Nephron (organoid): ENCODE data around the gene TMEM59.
"Not testable (repeated sequence)": the region's sequence is repeated elsewhere in the genome, so short reads cannot be mapped to it uniquely, and the experiment has no call there.

Experiments used
- H3K27ac Mint-ChIP-seq, 3 experiments: 2 replicates each; pipeline ENCODE4 v1.8.0; 2020; ENCODE audit warnings: mixed read lengths in 3 of 3, mild to moderate bottlenecking in 2 of 3, moderate library complexity in 1 of 3
- H3K27me3 Mint-ChIP-seq: 2 replicates; pipeline ENCODE4 v1.8.0; 2021; ENCODE audit warnings: low read depth, mild to moderate bottlenecking, moderate library complexity, mixed read lengths
- H3K36me3 Mint-ChIP-seq: 2 replicates; pipeline ENCODE4 v1.8.0; 2020; ENCODE audit warnings: low read depth, mixed read lengths
- H3K4me1 Mint-ChIP-seq: 2 replicates; pipeline ENCODE4 v1.8.0; 2020; ENCODE audit warnings: mixed read lengths
- H3K4me3 Mint-ChIP-seq, 3 experiments: 2 replicates each; pipeline ENCODE4 v1.8.0; 2020; ENCODE audit warnings: mild to moderate bottlenecking in 3 of 3, mixed read lengths in 3 of 3, moderate library complexity in 2 of 3
- H3K9me3 Mint-ChIP-seq: 2 replicates; pipeline ENCODE4 v1.8.0; 2020; ENCODE audit warnings: mixed read lengths
- TF ChIP-seq, protein P1 (sequence below), 3 experiments: fragments of 200-600 bp; sonication (generic); IDR thresholded peaks; one replicate each; pipeline ENCODE4 v1.5.0; 2021; ENCODE audit warnings: antibody characterized with exemption in 3 of 3; ENCODE audit not compliant: unreplicated experiment in 3 of 3

Gene TMEM59

DNA sequence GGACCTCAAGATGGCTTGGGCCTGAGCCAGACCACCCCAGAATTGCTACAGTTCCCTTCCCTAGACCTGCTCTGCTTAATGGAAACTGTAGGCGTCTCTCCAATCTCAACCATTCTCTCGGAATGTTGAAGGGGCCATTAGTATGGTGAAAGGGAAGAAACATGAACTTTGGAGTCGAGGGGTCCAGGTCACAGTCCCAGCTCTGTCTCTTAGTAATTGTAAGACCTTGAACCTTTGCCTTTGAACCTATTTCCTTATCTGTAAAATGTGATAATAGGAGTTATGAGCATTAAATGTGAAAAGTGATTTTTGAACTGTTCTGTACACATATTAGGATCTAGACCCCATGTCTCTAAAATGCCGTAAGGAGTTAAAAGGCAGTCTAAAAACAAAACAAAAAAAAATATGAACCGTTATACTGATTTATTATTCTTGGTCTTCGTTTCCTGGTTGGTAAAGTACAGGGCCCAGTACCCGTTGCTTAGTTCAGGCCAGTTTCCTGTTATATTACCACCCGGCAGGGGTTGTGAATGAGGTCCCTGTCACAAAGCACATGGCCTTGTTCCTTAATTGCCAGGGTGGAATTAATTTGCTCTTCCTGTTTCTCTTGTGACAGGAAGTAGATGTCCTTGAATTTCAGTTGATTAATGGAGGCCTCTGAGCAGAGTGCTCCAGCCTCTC is 42.7 kb upstream of the TMEM59 start:
- no peak overlapping the region for H3K4me3 Mint-ChIP-seq
- H3K36me3 Mint-ChIP-seq: peaks cover 3% of the 10 kb centered on the region
- no peaks in the 10 kb centered on the region for H3K27me3 Mint-ChIP-seq
- H3K27ac Mint-ChIP-seq: peak overlapping the region; percentile 58 to 92 (median 91)
- H3K4me1 Mint-ChIP-seq: peaks cover 23% of the 10 kb centered on the region
- no peaks in the 10 kb centered on the region for H3K9me3 Mint-ChIP-seq
- TF ChIP-seq, protein P1, sequence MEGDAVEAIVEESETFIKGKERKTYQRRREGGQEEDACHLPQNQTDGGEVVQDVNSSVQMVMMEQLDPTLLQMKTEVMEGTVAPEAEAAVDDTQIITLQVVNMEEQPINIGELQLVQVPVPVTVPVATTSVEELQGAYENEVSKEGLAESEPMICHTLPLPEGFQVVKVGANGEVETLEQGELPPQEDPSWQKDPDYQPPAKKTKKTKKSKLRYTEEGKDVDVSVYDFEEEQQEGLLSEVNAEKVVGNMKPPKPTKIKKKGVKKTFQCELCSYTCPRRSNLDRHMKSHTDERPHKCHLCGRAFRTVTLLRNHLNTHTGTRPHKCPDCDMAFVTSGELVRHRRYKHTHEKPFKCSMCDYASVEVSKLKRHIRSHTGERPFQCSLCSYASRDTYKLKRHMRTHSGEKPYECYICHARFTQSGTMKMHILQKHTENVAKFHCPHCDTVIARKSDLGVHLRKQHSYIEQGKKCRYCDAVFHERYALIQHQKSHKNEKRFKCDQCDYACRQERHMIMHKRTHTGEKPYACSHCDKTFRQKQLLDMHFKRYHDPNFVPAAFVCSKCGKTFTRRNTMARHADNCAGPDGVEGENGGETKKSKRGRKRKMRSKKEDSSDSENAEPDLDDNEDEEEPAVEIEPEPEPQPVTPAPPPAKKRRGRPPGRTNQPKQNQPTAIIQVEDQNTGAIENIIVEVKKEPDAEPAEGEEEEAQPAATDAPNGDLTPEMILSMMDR (IDR thresholded peaks at IDR 0.05; ENCODE audit: unreplicated experiment in 3 of 3): no peak

DNA sequence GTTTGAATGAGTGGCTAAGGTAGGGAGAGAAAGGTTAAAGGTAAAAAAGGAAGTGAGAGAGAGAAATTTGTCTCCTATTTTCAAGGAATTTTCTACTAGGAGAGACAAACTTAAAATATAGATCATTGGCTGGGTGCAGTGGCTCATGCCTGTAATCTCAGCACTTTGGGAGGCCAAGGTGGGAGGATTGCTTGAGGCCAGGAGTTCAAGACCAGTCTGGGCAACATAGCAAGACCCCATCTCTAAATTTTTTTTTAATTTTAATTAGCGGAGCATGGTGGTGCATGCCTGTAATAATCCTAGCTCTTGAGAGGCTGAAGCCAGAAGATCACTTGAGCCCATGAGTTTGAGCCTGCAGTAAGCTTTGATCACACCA is 41.7 kb upstream of the TMEM59 start:
- peaks cover 23% of the 10 kb centered on the region for H3K4me1 Mint-ChIP-seq
- H3K4me3 Mint-ChIP-seq, H3K27me3 Mint-ChIP-seq, H3K9me3 Mint-ChIP-seq, H3K36me3 Mint-ChIP-seq: not testable (repeated sequence)
- peak overlapping the region in 1 of 3 experiments; percentile 92 for H3K27ac Mint-ChIP-seq

DNA sequence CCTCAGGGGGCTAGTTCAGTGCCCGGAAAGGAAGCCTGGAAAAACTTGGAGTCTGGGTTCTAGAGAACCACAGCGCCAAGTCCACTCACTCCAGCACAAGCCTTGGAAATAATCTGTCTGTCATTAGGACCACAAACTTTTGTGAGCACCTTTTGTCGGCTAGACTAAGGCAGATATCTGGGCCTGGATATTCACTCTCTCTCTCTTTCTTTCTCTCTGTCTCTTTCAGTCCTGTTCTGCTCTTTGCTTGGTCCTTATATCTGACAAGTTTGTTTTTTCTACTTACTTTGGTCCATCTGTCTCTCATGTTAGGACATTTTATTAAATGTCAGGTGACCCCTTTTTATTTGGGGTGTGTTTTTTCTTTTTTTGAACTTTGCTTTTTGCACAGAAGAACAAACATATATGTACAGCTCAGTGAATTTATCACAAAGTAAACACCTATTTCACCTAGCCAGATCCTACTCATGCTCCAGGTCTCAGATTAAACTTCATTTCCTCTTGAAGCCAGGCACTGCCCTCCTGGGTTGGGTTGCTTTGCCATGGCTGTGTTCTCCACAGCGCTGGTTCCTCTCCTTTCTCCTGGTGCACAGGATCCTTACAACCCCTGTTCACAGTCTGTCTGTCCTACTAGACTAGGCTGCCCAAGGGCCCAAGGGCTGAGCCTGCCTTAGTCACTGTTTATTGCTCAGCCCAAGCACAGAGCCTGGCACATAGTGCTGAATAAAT is 41.2 kb upstream of the TMEM59 start:
- no peak overlapping the region for H3K27ac Mint-ChIP-seq
- H3K4me1 Mint-ChIP-seq: peaks cover 21% of the 10 kb centered on the region
- TF ChIP-seq, protein P1 (IDR thresholded peaks at IDR 0.05; ENCODE audit: unreplicated experiment in 3 of 3): no peak
- no peaks in the 10 kb centered on the region for H3K27me3 Mint-ChIP-seq
- no peak overlapping the region for H3K4me3 Mint-ChIP-seq
- no peaks in the 10 kb centered on the region for H3K36me3 Mint-ChIP-seq
- no peaks in the 10 kb centered on the region for H3K9me3 Mint-ChIP-seq

DNA sequence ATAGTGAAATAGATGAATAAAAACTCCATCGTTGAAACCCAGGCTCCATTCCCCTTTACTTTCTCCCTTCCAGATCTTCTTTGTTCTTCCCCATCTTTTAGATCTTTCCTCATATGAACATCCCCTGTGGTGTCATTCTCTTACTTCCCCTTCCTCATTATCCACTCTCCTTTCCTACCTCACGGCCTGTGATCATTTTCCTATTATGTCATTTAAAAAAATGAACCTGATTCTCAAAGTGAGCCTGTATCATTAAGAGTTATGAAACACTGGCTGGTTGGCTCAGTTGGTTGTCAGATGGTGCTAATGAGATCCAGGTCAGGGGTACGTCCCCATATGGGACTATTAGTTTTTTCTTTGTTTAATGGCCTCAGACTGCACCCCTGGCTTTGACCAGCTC is 38.7 kb upstream of the TMEM59 start:
- no peak overlapping the region for H3K4me3 Mint-ChIP-seq
- H3K27ac Mint-ChIP-seq: no peak overlapping the region
- no peaks in the 10 kb centered on the region for H3K36me3 Mint-ChIP-seq
- no peaks in the 10 kb centered on the region for H3K27me3 Mint-ChIP-seq
- H3K4me1 Mint-ChIP-seq: peaks cover 9% of the 10 kb centered on the region
- H3K9me3 Mint-ChIP-seq: no peaks in the 10 kb centered on the region
- TF ChIP-seq, protein P1 (IDR thresholded peaks at IDR 0.05; ENCODE audit: unreplicated experiment in 3 of 3): no peak

DNA sequence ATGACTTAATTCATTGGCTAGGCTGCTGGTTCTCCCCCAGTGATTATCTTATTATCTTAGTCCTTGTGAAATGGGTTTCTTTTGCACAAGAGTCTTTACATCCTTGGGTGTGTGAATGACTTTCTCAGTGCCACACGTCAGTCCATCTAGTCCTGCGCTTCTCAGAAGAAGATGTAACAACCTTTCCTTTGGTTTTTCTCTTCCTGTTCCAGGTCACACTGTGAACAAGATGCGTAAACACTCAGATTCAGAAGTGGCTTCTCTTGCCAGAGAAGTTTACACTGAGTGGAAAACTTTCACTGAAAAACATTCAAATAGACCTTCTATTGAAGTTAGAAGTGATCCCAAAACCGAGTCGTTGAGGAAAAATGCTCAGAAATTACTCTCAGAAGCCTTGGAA is 35.4 kb upstream of the TMEM59 start:
- Mint-ChIP-seq H3K27ac (no peak overlapping the region), H3K27me3 (no peaks in the 10 kb centered on the region), H3K4me1 (no peaks in the 10 kb centered on the region), H3K9me3 (no peaks in the 10 kb centered on the region), H3K36me3 (no peaks in the 10 kb centered on the region), H3K4me3 (no peak overlapping the region)
- TF ChIP-seq, protein P1 (IDR thresholded peaks at IDR 0.05; ENCODE audit: unreplicated experiment in 3 of 3): no peak

DNA sequence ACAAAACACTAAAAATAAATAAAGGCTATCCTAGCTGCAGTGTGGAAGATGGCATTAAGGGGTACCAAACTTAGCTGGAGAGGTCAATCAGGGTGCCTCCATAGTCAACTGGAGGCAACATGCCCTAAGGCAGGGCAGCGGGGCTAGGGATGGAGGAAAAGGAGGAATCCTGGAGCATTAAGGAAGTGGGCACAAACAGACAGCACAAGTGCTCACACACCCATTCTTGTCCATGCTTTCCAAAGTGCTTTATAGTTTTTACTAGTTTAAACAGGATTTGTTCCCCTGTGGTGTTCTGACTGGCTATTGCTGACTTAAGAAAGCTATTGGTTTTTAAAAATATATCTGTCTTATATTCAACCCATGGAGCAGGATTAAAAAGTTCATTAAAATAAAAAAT is 33.8 kb upstream of the TMEM59 start:
- Mint-ChIP-seq H3K4me3 (no peak overlapping the region), H3K9me3 (no peaks in the 10 kb centered on the region), H3K27me3 (no peaks in the 10 kb centered on the region), H3K27ac (no peak overlapping the region), H3K36me3 (no peaks in the 10 kb centered on the region), H3K4me1 (no peaks in the 10 kb centered on the region)
- TF ChIP-seq, protein P1 (IDR thresholded peaks at IDR 0.05; ENCODE audit: unreplicated experiment in 3 of 3): no peak
